SKM-1 treated with dmso at 0.1 percent for 144 hours (cell line): Measurements from ENCODE around the gene IL13RA1.
"Not testable (repeated sequence)": the region's sequence is repeated elsewhere in the genome, so short reads cannot be mapped to it uniquely, and the experiment has no call there.

Experiments used
- DNase-seq: peaks from one replicate; lab custom pipeline; 2025; ENCODE audit not compliant: unreplicated experiment; lab: John Stamatoyannopoulos, UW

IL13RA1 gene

DNA sequence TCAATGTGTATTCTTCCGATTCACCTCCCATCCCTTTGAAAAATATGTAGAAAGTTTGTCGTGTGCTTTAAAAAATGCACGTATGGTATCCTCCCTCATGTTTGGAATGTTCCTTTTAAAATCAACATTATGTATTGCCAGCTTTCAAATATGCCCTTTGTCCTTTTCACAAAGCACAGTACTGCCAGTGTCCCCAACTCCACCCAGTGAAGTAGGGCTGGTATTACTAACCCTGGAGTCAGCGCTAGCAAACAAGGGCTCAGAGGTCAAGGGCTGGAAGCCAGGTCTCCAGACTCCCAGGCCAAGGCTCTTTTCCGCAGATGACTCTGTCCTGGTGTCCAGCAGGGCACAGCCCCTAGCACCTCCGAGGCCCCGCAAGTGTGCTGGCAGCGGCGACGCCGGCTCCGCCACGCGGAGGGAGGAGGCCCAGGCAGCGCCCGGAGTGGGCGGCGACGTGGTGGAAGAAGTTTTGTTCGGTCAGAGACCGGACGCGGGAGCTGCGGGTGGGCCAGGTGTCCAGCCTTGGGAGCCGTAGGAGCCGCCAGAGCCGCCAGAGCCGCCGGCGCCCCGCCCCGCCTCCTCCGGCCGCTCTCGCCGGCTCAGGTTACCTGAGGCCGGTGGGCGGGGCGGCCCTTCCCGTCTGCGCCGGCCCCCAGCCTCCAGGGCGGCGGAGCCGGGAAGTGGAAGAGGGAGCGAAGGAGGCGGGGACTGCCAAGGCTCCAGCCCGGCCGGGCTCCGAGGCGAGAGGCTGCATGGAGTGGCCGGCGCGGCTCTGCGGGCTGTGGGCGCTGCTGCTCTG lies at the start of gene IL13RA1:
TSS of gene IL13RA1 (plus strand) at position 720 of the 799 bp plus-strand sequence. CDS start at position 753, 33 bp downstream.
- no peak for DNase-seq

- DNase-seq = no peak
Measured at GRCh38 chrX:118679290-118679689, 48.1 kb upstream of the IL13RA1 start.

- no peak for DNase-seq
Measured at GRCh38 chrX:118682258-118683014, 45.0 kb upstream of the IL13RA1 start.

DNA sequence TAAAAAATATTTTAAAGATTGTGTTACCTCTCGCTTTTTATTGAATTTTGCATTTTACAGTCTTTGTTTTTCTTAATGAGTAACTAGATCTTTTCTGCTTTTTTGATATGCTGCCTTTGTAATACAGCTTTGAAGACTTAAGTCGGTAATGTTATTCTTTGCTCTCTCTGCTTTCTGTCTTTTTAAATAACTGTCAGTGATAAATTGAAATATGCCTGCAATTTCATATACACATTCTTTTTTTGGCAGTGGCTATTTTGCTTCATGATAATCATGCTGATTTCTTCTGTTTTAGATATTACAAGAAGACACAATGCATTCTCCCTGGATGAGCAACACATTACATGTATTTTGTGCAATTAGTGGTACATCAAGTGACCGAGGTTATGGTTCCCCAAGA lies 42.0 kb upstream of the IL13RA1 start:
- DNase-seq = no peak

DNA sequence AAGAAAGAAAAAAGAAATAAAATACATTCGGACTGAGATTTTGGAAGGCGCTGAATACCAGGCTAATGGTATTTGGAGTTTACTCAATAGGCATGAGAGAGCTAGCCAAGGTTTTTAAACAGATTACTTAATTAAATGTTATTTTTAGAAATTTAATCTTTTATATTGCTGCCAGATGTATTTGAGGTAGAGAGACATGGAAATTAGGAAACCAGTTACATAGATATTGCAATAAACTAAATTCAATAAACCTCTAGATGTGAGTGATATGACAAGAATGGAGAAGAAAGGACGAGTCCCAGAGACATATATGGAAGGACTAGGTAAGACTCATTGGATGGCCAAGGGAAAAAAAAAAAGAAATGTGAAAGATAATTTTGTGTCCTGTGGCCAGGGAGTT lies 38.5 kb upstream of the IL13RA1 start:
- DNase-seq = no peak

- DNase-seq = no peak
Measured at GRCh38 chrX:118693843-118694242, 33.6 kb upstream of the IL13RA1 start.

DNA sequence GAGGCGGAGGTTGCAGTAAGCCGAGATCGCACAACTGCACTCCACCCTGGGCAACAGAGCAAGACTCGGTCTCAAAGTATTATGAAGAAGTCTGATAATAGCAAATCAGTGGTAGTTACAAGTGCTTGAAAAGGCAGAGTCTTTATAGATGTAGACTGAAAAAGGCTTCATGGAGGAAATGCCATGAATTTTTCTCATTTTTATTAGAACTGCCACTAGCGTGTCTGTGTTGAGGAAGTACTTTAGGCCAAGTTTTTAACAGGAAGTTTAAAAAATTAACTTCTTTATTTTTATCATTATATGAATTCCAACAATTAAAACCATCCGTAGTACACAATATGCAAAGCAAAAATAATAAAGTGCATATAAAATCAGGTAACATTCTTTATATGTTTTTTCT lies 32.8 kb upstream of the IL13RA1 start:
- DNase-seq = no peak

DNA sequence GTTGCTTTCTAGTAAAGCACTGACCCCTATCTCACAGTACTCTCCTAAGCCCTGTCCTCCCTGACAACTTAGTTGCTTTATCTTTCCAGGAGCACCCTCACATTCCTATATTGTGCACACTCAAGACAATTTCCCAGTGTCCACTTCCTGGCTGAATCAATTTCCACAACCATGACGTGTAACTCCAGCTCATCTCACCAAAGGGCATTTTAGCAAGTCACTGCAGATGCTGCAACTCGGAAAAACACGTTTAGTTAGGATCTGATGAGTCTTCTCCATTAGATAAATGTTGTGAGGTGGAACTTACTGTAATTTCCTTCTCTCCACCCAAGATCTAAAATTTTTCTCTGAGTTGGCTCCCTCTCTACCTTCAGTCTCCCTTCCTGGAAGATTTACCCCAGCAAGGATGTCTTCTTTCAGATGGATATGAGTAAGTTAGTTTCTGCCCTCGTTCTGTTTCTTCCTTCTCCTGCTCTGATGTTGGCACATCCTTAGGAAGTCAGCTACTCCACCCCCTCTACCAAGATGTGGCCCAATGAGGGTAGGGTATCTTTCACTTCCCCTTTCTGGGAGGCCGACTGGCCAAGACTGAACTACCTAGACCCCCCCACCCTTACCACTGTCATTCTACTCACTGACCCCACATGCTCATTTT lies 28.8 kb upstream of the IL13RA1 start:
- peak; percentile 75 for DNase-seq

DNA sequence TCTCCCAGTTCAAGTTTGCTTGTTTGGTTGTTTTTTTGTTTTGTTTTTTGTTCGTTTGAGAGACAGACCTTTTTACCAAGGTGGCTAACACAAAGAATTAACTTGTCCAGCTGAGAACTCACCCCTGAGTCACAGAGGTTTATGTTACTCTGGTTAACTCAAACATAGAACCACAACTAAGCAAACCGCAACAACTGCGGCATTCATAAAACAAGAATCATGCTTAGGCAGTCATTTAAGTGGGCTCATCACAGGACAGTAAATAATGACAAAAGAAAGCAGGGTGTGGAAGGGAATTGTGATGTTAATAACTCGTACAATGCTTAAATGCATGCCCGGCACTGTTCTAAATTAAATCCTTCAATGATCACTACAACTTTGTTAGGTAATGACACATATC lies 24.7 kb upstream of the IL13RA1 start:
- DNase-seq = no peak

GRCh38 chrX:118706681-118707080 lies 20.7 kb upstream of the IL13RA1 start:
- DNase-seq = no peak

- DNase-seq = no peak
Measured at GRCh38 chrX:118714521-118714920, 12.9 kb upstream of the IL13RA1 start.

GRCh38 chrX:118715917-118716316 lies 11.5 kb upstream of the IL13RA1 start:
- not testable (repeated sequence) for DNase-seq

DNA sequence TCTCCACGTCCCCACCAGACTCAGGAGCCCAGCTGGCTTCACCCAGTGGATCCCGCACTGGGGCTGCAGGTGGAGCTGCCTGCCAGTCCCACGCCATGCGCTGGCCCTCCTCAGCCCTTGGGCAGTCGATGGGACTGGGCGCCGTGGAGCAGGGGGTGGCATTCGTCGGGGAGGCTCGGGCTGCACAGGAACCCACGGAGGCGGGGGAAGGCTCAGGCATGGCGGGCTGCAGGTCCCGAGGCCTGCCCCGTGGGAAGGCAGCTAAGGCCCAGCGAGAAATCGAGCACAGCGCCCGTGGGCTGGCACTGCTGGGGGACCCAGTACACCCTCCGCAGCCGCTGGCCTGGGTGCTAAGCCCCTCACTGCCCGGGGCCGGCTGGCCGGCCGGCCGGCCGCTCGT lies 10.6 kb upstream of the IL13RA1 start:
- DNase-seq = not testable (repeated sequence)

- DNase-seq = peak; percentile 72
Measured at GRCh38 chrX:118717678-118718391, 9.6 kb upstream of the IL13RA1 start.

DNA sequence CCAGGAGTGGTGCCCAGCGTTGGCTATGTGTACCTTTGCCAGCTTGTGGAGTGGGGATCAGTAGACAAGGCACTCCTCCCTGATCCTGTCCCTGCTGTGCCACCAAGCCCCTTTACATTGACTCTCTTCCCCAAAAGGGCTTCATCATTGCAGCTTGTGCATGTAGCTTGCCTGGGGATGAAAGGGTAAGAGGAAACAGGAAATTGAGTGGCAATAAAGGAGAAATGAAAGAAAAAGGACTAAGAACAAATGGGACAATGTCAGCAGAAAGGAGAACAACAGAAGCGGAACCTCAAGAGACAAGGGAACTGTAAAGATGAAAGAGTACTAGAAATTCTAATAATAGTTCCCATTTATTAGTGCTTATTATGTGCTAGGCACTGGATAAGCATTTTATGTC lies 8.7 kb upstream of the IL13RA1 start:
- DNase-seq = peak; percentile 78

DNA sequence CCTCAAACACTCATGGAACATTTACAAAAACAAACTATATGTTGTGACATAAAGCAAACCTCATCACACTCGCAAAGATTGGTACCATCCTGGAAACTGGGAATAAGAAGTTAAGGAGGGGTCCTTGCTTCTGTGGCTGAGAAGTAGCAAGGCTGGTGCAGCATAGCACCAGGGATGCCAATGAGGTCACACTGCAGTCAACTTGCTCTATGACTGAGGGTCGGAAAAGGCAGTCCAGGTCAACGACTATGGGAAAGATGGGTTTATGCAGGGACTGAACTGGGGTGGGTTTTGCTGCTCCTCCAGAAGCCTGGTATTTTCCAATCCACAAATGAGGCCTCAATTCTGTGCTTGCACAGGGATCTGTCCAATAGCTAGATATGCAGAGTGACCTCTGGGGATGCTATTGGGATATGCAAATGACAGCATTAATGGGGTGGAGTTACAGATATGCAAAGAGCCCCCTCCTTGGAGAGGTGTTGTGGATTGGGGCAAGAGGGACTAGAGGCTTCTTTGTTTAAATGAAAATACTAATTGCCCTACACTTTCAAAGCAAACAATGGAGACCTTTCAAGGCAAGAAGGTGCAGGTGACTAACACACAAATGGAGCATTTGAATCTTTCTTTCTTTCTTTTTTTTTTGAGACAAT lies 7.2 kb upstream of the IL13RA1 start:
- DNase-seq = no peak

DNA sequence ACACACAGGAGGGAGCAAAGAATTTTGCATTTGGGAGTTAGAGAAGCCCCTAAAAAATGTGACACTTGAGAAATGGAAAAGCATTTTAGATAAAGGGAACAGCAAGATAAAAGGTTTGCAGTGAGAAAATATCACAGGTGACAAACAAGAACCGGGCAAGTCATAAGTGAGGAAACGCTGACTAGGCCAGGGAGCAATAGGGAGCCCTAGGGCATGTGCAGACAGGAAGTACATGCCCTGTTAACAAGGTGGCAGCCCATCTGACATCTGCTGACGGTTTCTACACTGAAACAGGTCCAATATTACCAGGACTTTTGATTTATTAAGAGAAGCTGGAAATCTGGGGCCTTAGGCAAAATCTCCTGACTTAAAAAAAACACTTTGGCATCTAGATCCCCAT lies 4.0 kb upstream of the IL13RA1 start:
- DNase-seq = no peak

- DNase-seq = no peak
Measured at GRCh38 chrX:118724365-118724764, 3.0 kb upstream of the IL13RA1 start.

DNA sequence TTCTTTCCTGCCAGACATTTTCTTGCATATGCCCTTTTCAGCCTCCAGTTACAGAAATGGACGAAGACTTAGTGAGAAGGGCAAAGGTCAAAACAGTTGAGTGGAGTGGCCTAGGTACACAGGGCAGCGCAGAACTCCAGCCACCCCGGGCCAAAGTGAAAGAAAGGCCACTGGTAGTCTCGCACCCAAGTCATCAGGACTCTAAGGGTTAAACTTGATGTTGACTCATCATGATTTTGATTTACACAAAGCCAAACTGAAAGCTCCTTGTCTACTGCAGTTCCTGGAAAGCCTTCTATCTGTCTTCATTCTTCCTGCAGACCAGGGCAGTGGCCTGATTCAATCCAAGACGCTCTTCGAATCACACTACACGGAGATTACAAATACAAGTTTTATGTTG lies 2.6 kb upstream of the IL13RA1 start:
- DNase-seq = no peak

GRCh38 chrX:118726396-118726795 lies 1.0 kb upstream of the IL13RA1 start:
- no peak for DNase-seq
